HG03095 (cell line): ENCODE data around the gene POLR3GL.

Experiments
- ATAC-seq: cut with Tn5 transposase; IDR thresholded peaks from one replicate; pipeline ENCODE4 v1.9.1; 2021; ENCODE audit warnings: moderate library complexity; ENCODE audit not compliant: unreplicated experiment

Gene POLR3GL

GRCh38 chr1:145991735-145992412, 27.4 kb downstream of the POLR3GL start:
- ATAC-seq: no peak

GRCh38 chr1:145992502-145992936, 28.0 kb downstream of the POLR3GL start:
- ATAC-seq: no peak

- no peak for ATAC-seq
Observed at GRCh38 chr1:145992958-145993617, 28.6 kb downstream of the POLR3GL start.

- no peak for ATAC-seq
Observed at GRCh38 chr1:145993618-145994390, 29.3 kb downstream of the POLR3GL start.

- ATAC-seq: no peak
Observed at GRCh38 chr1:145994391-145995120, 30.1 kb downstream of the POLR3GL start.

- no peak for ATAC-seq
Observed at GRCh38 chr1:145995148-145995881, 30.8 kb downstream of the POLR3GL start.

- no peak for ATAC-seq
Observed at GRCh38 chr1:145995964-145996432, 31.5 kb downstream of the POLR3GL start.

GRCh38 chr1:145996433-145997015, 32.0 kb downstream of the POLR3GL start, which contains the start of gene TXNIP:
TXNIP (minus strand) TSS chr1:145996579; CDS start chr1:145996266, 313 bp downstream.
- ATAC-seq: peak; percentile 90

GRCh38 chr1:145997016-145997717, 32.7 kb downstream of the POLR3GL start:
- ATAC-seq: peak; percentile 22

GRCh38 chr1:145997718-145998023, 33.2 kb downstream of the POLR3GL start:
- no peak for ATAC-seq

- ATAC-seq: no peak
Observed at GRCh38 chr1:145999321-146000024, 35.0 kb downstream of the POLR3GL start.

- ATAC-seq: no peak
Observed at GRCh38 chr1:146001709-146002108, 37.2 kb downstream of the POLR3GL start.

- no peak for ATAC-seq
Observed at GRCh38 chr1:146007489-146008133, 43.1 kb downstream of the POLR3GL start.

GRCh38 chr1:146010126-146010738, 45.7 kb downstream of the POLR3GL start:
- no peak for ATAC-seq

GRCh38 chr1:146012703-146013558, 48.4 kb downstream of the POLR3GL start:
- no peak for ATAC-seq

GRCh38 chr1:146013559-146013922, 49.1 kb downstream of the POLR3GL start:
- ATAC-seq: no peak

- ATAC-seq: no peak
Observed at GRCh38 chr1:146016891-146017290, 52.4 kb downstream of the POLR3GL start.
